SH-SY5Y (cell line): ENCODE measurements around the gene TXNDC15.

Source experiments
- GATA2 ChIP-seq: IDR thresholded peaks from 2 replicates; pipeline ENCODE4 v1.6.1; 2011; ENCODE audit warnings: mild to moderate bottlenecking, low read depth, low read length
- GATA3 ChIP-seq: IDR thresholded peaks from 2 replicates; pipeline ENCODE4 v1.6.1; 2011; ENCODE audit warnings: low read depth, mild to moderate bottlenecking, low read length, moderate library complexity

DNA sequence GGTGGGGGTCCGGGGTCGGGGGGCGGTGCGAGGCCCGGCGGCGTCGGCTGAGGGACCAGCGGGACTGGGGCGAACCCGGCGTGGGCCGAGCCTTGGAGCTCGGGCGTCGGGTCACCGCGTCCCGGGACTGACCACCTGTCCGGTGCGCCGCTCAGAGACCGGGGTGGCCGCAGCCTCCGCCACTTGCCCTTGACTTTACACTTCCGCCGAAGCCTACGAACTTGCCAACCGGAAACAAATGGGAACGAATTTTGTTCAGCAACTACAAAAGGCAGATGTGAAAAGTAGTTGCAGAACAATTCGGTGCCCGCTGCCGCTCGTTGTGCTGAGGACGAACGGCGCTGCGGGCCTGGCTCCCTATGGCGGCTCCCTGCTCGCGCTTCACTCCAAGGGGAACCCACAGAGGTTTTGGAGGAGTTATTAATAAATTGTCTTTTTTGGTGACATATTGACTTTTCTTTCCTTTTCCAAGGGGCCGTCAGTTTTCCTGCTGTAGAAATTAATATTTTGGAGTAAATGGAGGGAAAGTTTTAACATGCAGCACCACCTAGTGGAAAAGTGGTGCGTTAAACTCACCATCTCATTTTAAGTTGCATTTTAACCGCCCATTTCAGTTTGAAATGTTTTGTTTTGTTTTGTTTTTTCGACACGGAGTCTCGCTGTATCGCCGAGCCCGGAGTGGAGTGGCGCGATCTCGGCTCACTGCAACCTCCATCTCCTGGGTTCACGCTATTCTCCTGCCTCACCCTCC lies 31.2 kb downstream of the TXNDC15 start:
- TF ChIP-seq GATA2 (no peak), GATA3 (no peak)
